Progenitor cell of endocrine pancreas (in vitro differentiated cells): ENCODE results near the gene KCNE3. TPM values are rescaled to one million over a fixed set of nuclear protein-coding genes. Genes with fewer than 3 reads are reported as not detected.

Experiments used
- DNase-seq: peaks from one replicate; pipeline ENCODE4 v3.0.0; 2021; ENCODE audit warnings: low spot score; ENCODE audit not compliant: unreplicated experiment
- H3K27ac Mint-ChIP-seq: 2 replicates; pipeline ENCODE4 v1.8.0; 2021; ENCODE audit warnings: mild to moderate bottlenecking, moderate library complexity, mixed read lengths
- H3K27me3 Mint-ChIP-seq: 2 replicates; pipeline ENCODE4 v1.8.0; 2021; ENCODE audit warnings: mixed read lengths
- H3K36me3 Mint-ChIP-seq: 2 replicates; pipeline ENCODE4 v1.8.0; 2022; ENCODE audit warnings: mixed read lengths; ENCODE audit not compliant: insufficient read depth
- H3K4me1 Mint-ChIP-seq: 2 replicates; pipeline ENCODE4 v1.8.0; 2021; ENCODE audit warnings: low read depth, mixed read lengths
- H3K4me3 Mint-ChIP-seq: 2 replicates; pipeline ENCODE4 v1.8.0; 2021; ENCODE audit warnings: low read depth, mild to moderate bottlenecking, moderate library complexity, mixed read lengths
- H3K9me3 Mint-ChIP-seq: 2 replicates; pipeline ENCODE4 v1.8.0; 2021; ENCODE audit warnings: low read depth, mixed read lengths
- CTCF ChIP-seq: fragments of 200-600 bp; sonication (generic); IDR thresholded peaks from one replicate; pipeline ENCODE4 v1.5.0; 2021; ENCODE audit warnings: antibody characterized with exemption, mild to moderate bottlenecking; ENCODE audit not compliant: unreplicated experiment
- total RNA-seq: library from RNA; stranded (reverse); gene quantifications from 2 replicates; pipeline ENCODE4 v1.2.1, GENCODE V29; 2021

Gene KCNE3
- total RNA-seq, 1 donor from 2014 or later: 1.0 TPM

GRCh38 chr11:74470526-74470925 is 3.2 kb upstream of the KCNE3 start:
- no peak overlapping the region for H3K4me3 Mint-ChIP-seq
- no peak for DNase-seq
- peaks cover 45% of the 10 kb centered on the region for H3K27me3 Mint-ChIP-seq
- H3K36me3 Mint-ChIP-seq: no peaks in the 10 kb centered on the region
- TF ChIP-seq CTCF: no peak
- no peak overlapping the region for H3K27ac Mint-ChIP-seq
- peaks cover under 1% of the 10 kb centered on the region for H3K4me1 Mint-ChIP-seq
- H3K9me3 Mint-ChIP-seq: no peaks in the 10 kb centered on the region

GRCh38 chr11:74468936-74469335 is 1.6 kb upstream of the KCNE3 start:
- Mint-ChIP-seq H3K4me1 (peaks cover 2% of the 10 kb centered on the region), H3K27ac (no peak overlapping the region), H3K4me3 (no peak overlapping the region), H3K36me3 (no peaks in the 10 kb centered on the region), H3K27me3 (peaks cover 56% of the 10 kb centered on the region), H3K9me3 (no peaks in the 10 kb centered on the region)
- no peak for DNase-seq
- no peak for TF ChIP-seq CTCF

DNA sequence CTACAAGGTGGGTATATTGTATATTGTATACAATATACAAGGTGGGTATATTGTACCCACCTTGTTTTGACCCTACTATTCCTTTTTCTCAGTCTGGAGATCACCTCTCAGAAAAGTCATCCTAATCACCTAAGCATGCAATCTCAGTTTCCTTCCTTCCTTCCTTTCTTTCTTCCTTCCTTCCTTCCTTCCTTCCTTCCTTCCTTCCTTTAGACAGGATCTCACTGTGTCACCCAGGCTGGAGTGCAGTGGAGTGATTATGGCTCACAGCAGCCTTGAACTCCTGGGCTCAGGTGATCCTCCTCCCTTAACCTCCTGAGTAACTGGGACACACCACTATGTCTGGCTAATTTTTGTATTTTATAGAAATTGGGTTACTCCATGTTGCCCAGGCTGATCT is 1.2 kb upstream of the KCNE3 start:
- Mint-ChIP-seq H3K4me1 (peaks cover 2% of the 10 kb centered on the region), H3K27me3 (peaks cover 59% of the 10 kb centered on the region), H3K9me3 (no peaks in the 10 kb centered on the region), H3K4me3 (no peak overlapping the region), H3K36me3 (no peaks in the 10 kb centered on the region), H3K27ac (no peak overlapping the region)
- DNase-seq: no peak
- no peak for TF ChIP-seq CTCF

- Mint-ChIP-seq H3K4me3 (peak overlapping the region; percentile 67), H3K27ac (no peak overlapping the region), H3K4me1 (peaks cover 2% of the 10 kb centered on the region), H3K9me3 (no peaks in the 10 kb centered on the region), H3K27me3 (peaks cover 61% of the 10 kb centered on the region), H3K36me3 (no peaks in the 10 kb centered on the region)
- TF ChIP-seq CTCF: no peak
- no peak for DNase-seq
These were observed 709 bp upstream of the KCNE3 start for GRCh38 chr11:74468058-74468457.

GRCh38 chr11:74465291-74465708 is 2.0 kb downstream of the KCNE3 start:
- Mint-ChIP-seq H3K36me3 (no peaks in the 10 kb centered on the region), H3K9me3 (no peaks in the 10 kb centered on the region), H3K4me3 (no peak overlapping the region), H3K4me1 (peaks cover 2% of the 10 kb centered on the region), H3K27ac (no peak overlapping the region), H3K27me3 (peaks cover 46% of the 10 kb centered on the region)
- no peak for TF ChIP-seq CTCF
- DNase-seq: no peak
